ENCODE results near the gene RNF144B.
A peak's percentile ranks its signal among the peaks of the same experiment; 100 is the strongest.

RNF144B gene

GRCh38 chr6:18491308-18492045 lies 104.3 kb downstream of the RNF144B start:
- DNase-seq, result peak; percentile 29

GRCh38 chr6:18492972-18493371 lies 105.8 kb downstream of the RNF144B start:
- DNase-seq, result no peak

- peak; percentile 17 for DNase-seq
These were observed 106.3 kb downstream of the RNF144B start for GRCh38 chr6:18493382-18493891.

- no peak for DNase-seq
These were observed 106.8 kb downstream of the RNF144B start for GRCh38 chr6:18493925-18494324.

GRCh38 chr6:18495236-18495635 lies 108.1 kb downstream of the RNF144B start:
- no peak for DNase-seq

- DNase-seq, result no peak
These were observed 109.3 kb downstream of the RNF144B start for GRCh38 chr6:18496462-18496861.

GRCh38 chr6:18497006-18497405 lies 109.9 kb downstream of the RNF144B start:
- DNase-seq, result no peak

GRCh38 chr6:18498408-18498807 lies 111.3 kb downstream of the RNF144B start:
- no peak for DNase-seq

GRCh38 chr6:18500921-18501662 lies 113.9 kb downstream of the RNF144B start:
- DNase-seq, result no peak

- no peak for DNase-seq
These were observed 114.5 kb downstream of the RNF144B start for GRCh38 chr6:18501663-18502013.

GRCh38 chr6:18503206-18503592 lies 116.0 kb downstream of the RNF144B start:
- DNase-seq, result no peak

GRCh38 chr6:18503593-18504231 lies 116.6 kb downstream of the RNF144B start:
- peak; percentile 89 for DNase-seq

GRCh38 chr6:18504232-18504596 lies 117.1 kb downstream of the RNF144B start:
- no peak for DNase-seq

GRCh38 chr6:18506382-18507017 lies 119.3 kb downstream of the RNF144B start:
- DNase-seq, result peak; percentile 7

GRCh38 chr6:18507018-18507415 lies 119.9 kb downstream of the RNF144B start:
- no peak for DNase-seq

GRCh38 chr6:18507561-18507960 lies 120.4 kb downstream of the RNF144B start:
- no peak for DNase-seq

- DNase-seq, result no peak
These were observed 122.9 kb downstream of the RNF144B start for GRCh38 chr6:18509871-18510643.

GRCh38 chr6:18510644-18511033 lies 123.5 kb downstream of the RNF144B start:
- DNase-seq, result no peak

- no peak for DNase-seq
These were observed 124.1 kb downstream of the RNF144B start for GRCh38 chr6:18511211-18511610.

GRCh38 chr6:18513253-18513798 lies 126.2 kb downstream of the RNF144B start:
- DNase-seq, result no peak

GRCh38 chr6:18514180-18514579 lies 127.0 kb downstream of the RNF144B start:
- no peak for DNase-seq

- DNase-seq, result no peak
These were observed 128.6 kb downstream of the RNF144B start for GRCh38 chr6:18515767-18516166.
